Measurements from ENCODE around the gene ATP5ME. TPM values are rescaled to one million over a fixed set of nuclear protein-coding genes. Genes with fewer than 3 reads are reported as not detected.

ATP5ME gene
- polyA plus RNA-seq, 3 donors: 163 to 397 (median 367) TPM

DNA sequence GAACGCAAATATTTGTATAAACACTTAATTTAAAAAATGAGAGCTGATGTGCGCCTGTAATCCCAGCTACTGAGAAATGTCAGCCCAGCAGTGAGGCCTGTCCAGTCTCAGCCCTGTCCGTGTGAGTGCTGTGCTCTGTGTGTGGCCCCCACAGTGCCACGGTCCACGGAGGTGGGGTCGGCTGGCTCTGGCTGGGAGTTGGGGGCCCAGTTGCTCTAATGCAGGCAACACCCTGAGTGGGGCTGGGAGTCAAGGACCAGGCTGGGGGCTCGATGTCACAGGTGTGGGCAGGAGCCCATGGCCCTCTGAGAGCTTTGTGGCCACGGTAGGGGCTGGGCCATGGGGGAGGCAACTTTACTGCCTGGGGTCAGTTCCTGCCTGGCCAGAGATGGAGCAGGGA, 44.4 kb upstream of the ATP5ME start:
- peaks cover 18 to 43% of the 10 kb centered on the region in 2 donors for H3K36me3 ChIP-seq (replicated peaks in 1 of 2; ENCODE audit: control insufficient read depth in 1 of 2, insufficient read depth in 2 of 2, low read length in 2 of 2)
- peaks cover 83% of the 10 kb centered on the region for H4K20me1 ChIP-seq (ENCODE audit: insufficient read depth, low read length)
- no peak overlapping the region for H3K27ac ChIP-seq (ENCODE audit: low read depth in 1 of 2, low read length in 2 of 2)
- no peak for DNase-seq
- TF ChIP-seq, protein P1, sequence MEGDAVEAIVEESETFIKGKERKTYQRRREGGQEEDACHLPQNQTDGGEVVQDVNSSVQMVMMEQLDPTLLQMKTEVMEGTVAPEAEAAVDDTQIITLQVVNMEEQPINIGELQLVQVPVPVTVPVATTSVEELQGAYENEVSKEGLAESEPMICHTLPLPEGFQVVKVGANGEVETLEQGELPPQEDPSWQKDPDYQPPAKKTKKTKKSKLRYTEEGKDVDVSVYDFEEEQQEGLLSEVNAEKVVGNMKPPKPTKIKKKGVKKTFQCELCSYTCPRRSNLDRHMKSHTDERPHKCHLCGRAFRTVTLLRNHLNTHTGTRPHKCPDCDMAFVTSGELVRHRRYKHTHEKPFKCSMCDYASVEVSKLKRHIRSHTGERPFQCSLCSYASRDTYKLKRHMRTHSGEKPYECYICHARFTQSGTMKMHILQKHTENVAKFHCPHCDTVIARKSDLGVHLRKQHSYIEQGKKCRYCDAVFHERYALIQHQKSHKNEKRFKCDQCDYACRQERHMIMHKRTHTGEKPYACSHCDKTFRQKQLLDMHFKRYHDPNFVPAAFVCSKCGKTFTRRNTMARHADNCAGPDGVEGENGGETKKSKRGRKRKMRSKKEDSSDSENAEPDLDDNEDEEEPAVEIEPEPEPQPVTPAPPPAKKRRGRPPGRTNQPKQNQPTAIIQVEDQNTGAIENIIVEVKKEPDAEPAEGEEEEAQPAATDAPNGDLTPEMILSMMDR (IDR thresholded peaks at IDR 0.05): no peak
- H3K4me3 Mint-ChIP-seq: no peak overlapping the region
- no peaks in the 10 kb centered on the region for H3K27me3 ChIP-seq (ENCODE audit: control insufficient read depth in 2 of 2, insufficient read depth in 2 of 2, low read length in 2 of 2)
- H3K9me3 ChIP-seq (replicated peaks in 1 of 2; ENCODE audit: control insufficient read depth in 1 of 2, insufficient read depth in 1 of 2, low read length in 2 of 2): peaks cover 0 to 5% of the 10 kb centered on the region in 2 donors
- H3K9me3 Mint-ChIP-seq: peaks cover 0 to 15% (median 8%) of the 10 kb centered on the region in 7 donors
- intact Hi-C loops (cut with micrococcal nuclease): no loop called here
- H3K4me2 ChIP-seq (replicated peaks; ENCODE audit: extremely low read depth, low read length, poor library complexity, severe bottlenecking): no peak overlapping the region
- H3K36me3 Mint-ChIP-seq: peaks cover 39 to 68% of the 10 kb centered on the region in 2 donors
- over 99% methylated on average over 7 of the region's 8 CpGs for WGBS (ENCODE audit: insufficient coverage)
- peaks cover 17% of the 10 kb centered on the region for H3K4me1 Mint-ChIP-seq
- peak overlapping the region in 1 of 7 donors; percentile 55 for H3K27ac Mint-ChIP-seq
- peaks cover 0 to 2% (median 0%) of the 10 kb centered on the region in 3 donors for H3K27me3 Mint-ChIP-seq (ENCODE audit: low read depth in 3 of 3)
- no peaks in the 10 kb centered on the region for H3K4me1 ChIP-seq (ENCODE audit: control insufficient read depth in 1 of 2, insufficient read depth in 2 of 2, low read length in 2 of 2)
- H2AFZ ChIP-seq (ENCODE audit: insufficient read depth, low read depth, low read length, poor library complexity, severe bottlenecking): no peak overlapping the region
- H3K9ac ChIP-seq (ENCODE audit: insufficient read depth, low read length, poor library complexity, severe bottlenecking): no peak overlapping the region
- no peak overlapping the region for H3K4me3 ChIP-seq (replicated peaks in 1 of 3; ENCODE audit: low read depth in 2 of 3, low read length in 3 of 3)
- H3K79me2 ChIP-seq (ENCODE audit: insufficient read depth, low read length): peaks cover 81% of the 10 kb centered on the region

DNA sequence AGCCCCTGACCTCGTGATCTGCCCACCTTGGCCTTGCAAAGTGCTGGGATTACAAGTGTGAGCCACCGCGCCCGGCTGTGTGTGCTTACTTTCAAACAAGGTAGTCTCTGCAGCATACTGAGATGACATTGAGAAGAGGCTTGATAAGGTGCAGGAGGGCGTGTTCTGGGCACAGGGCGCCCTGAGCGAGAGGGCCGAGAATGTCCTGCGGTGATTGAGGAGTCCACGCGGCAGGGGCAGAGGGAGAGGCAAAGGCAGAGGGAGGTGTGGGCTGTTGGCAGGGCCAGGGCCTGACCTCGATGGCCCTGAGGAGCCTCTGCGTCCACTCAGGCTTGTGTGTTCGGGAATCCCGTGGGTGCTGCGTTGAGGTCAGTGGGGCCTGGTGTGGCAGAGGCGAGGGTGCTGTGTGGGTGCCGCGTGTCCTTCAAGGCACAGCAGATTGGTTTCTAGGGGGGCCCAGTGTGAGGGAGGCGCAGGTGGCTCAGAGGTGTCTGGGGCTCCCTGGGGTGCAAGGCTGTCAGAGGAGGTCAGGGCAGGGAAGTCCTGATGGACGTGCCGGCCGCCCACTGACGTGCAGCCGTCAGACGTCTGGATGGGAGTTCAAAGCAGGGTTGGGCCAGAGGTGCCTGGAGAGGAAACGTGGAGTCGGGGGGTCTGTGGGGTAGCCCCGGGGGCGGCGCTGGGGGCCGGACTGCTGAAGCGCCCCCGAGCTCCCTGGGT, 43.7 kb upstream of the ATP5ME start:
- H3K4me3 ChIP-seq (replicated peaks in 1 of 3; ENCODE audit: low read depth in 2 of 3, low read length in 3 of 3): no peak overlapping the region
- peaks cover 12 to 42% of the 10 kb centered on the region in 2 donors for H3K36me3 ChIP-seq (replicated peaks in 1 of 2; ENCODE audit: control insufficient read depth in 1 of 2, insufficient read depth in 2 of 2, low read length in 2 of 2)
- H3K27me3 ChIP-seq (ENCODE audit: control insufficient read depth in 2 of 2, insufficient read depth in 2 of 2, low read length in 2 of 2): no peaks in the 10 kb centered on the region
- H3K4me1 ChIP-seq (ENCODE audit: control insufficient read depth in 1 of 2, insufficient read depth in 2 of 2, low read length in 2 of 2): no peaks in the 10 kb centered on the region
- intact Hi-C loops (cut with micrococcal nuclease): no loop called here
- no peak overlapping the region for H3K27ac ChIP-seq (ENCODE audit: low read depth in 1 of 2, low read length in 2 of 2)
- 95% methylated on average over 29 of the region's 34 CpGs for WGBS (ENCODE audit: insufficient coverage)
- H3K9me3 ChIP-seq (replicated peaks in 1 of 2; ENCODE audit: control insufficient read depth in 1 of 2, insufficient read depth in 1 of 2, low read length in 2 of 2): peaks cover 0 to 5% of the 10 kb centered on the region in 2 donors
- Mint-ChIP-seq H3K27me3 (ENCODE audit: low read depth in 3 of 3) (peaks cover 0 to 2% (median 1%) of the 10 kb centered on the region in 3 donors), H3K27ac (peak overlapping the region in 2 of 7 donors; percentile 25 to 30), H3K4me1 (peaks cover 17% of the 10 kb centered on the region), H3K9me3 (peaks cover 0 to 12% (median 8%) of the 10 kb centered on the region in 7 donors), H3K36me3 (peaks cover 32 to 62% of the 10 kb centered on the region in 2 donors), H3K4me3 (no peak overlapping the region)
- TF ChIP-seq, protein P1 (IDR thresholded peaks at IDR 0.05): no peak
- peaks cover 83% of the 10 kb centered on the region for H4K20me1 ChIP-seq (ENCODE audit: insufficient read depth, low read length)
- H2AFZ ChIP-seq (ENCODE audit: insufficient read depth, low read depth, low read length, poor library complexity, severe bottlenecking): no peak overlapping the region
- H3K4me2 ChIP-seq (replicated peaks; ENCODE audit: extremely low read depth, low read length, poor library complexity, severe bottlenecking): no peak overlapping the region
- no peak overlapping the region for H3K9ac ChIP-seq (ENCODE audit: insufficient read depth, low read length, poor library complexity, severe bottlenecking)
- no peak for DNase-seq
- H3K79me2 ChIP-seq (ENCODE audit: insufficient read depth, low read length): peaks cover 82% of the 10 kb centered on the region
